Endometrial microvascular endothelial cells (primary cell): ENCODE measurements around the gene CARTPT. TPM values are rescaled to one million over a fixed set of nuclear protein-coding genes. Genes with fewer than 3 reads are reported as not detected.

Source experiments
- total RNA-seq: library from RNA; depleted of rRNA; stranded (reverse); fragments of >200 nt; gene quantifications from one replicate; pipeline ENCODE4 v1.2.3, GENCODE V29; 2015; ENCODE audit errors: inconsistent ontology term

CARTPT gene
- total RNA-seq, 1 donor from 2014 or later = not detected

Other genes with a start within 250 kb of the CARTPT start
- gene MCCC2, start 131.9 kb upstream of the CARTPT start, total RNA-seq = 48.9 TPM